ENCODE measurements around the gene ADAD2.

ADAD2 gene

GRCh38 chr16:84159007-84159406 lies 31.9 kb upstream of the ADAD2 start:
- H3K9ac ChIP-seq (ENCODE audit: low read length in 2 of 2) = no peak overlapping the region

GRCh38 chr16:84159800-84160199 lies 31.2 kb upstream of the ADAD2 start:
- Histone ChIP-seq H3K4me3 (ENCODE audit: low read length in 2 of 2) (no peak overlapping the region), H3K9ac (ENCODE audit: low read length in 2 of 2) (no peak overlapping the region), H3K4me1 (ENCODE audit: control insufficient read depth, insufficient read depth, low read length) (no peaks in the 10 kb centered on the region), H3K9me3 (ENCODE audit: control insufficient read depth in 2 of 2, low read length in 2 of 2) (no peaks in the 10 kb centered on the region), H3K27me3 (ENCODE audit: control insufficient read depth in 1 of 2, insufficient read depth in 2 of 2, low read length in 2 of 2) (peaks cover 12 to 13% of the 10 kb centered on the region in 2 donors), H3K36me3 (ENCODE audit: control insufficient read depth in 2 of 2, insufficient read depth in 2 of 2, low read length in 2 of 2) (no peaks in the 10 kb centered on the region), H3K27ac (ENCODE audit: low read length) (no peak overlapping the region)

More at GRCh38 chr16:84159007-84159406, 31.9 kb upstream of the ADAD2 start:
- H3K4me3 ChIP-seq (ENCODE audit: low read length in 2 of 2) = no peak overlapping the region
- H3K27ac ChIP-seq (ENCODE audit: low read length) = no peak overlapping the region
- no peaks in the 10 kb centered on the region for H3K9me3 ChIP-seq (ENCODE audit: control insufficient read depth in 2 of 2, low read length in 2 of 2)
- H3K27me3 ChIP-seq (ENCODE audit: control insufficient read depth in 1 of 2, insufficient read depth in 2 of 2, low read length in 2 of 2) = peaks cover 5 to 11% of the 10 kb centered on the region in 2 donors
- no peaks in the 10 kb centered on the region for H3K36me3 ChIP-seq (ENCODE audit: control insufficient read depth in 2 of 2, insufficient read depth in 2 of 2, low read length in 2 of 2)
- no peaks in the 10 kb centered on the region for H3K4me1 ChIP-seq (ENCODE audit: control insufficient read depth, insufficient read depth, low read length)

- Histone ChIP-seq H3K4me3 (ENCODE audit: low read length in 2 of 2) (no peak overlapping the region), H3K9ac (ENCODE audit: low read length in 2 of 2) (no peak overlapping the region), H3K36me3 (ENCODE audit: control insufficient read depth in 2 of 2, insufficient read depth in 2 of 2, low read length in 2 of 2) (no peaks in the 10 kb centered on the region), H3K27me3 (ENCODE audit: control insufficient read depth in 1 of 2, insufficient read depth in 2 of 2, low read length in 2 of 2) (peaks cover 12 to 13% of the 10 kb centered on the region in 2 donors), H3K4me1 (ENCODE audit: control insufficient read depth, insufficient read depth, low read length) (no peaks in the 10 kb centered on the region), H3K27ac (ENCODE audit: low read length) (no peak overlapping the region), H3K9me3 (ENCODE audit: control insufficient read depth in 2 of 2, low read length in 2 of 2) (no peaks in the 10 kb centered on the region)
Measured at GRCh38 chr16:84161037-84161436, 29.9 kb upstream of the ADAD2 start.

- Histone ChIP-seq H3K36me3 (ENCODE audit: control insufficient read depth in 2 of 2, insufficient read depth in 2 of 2, low read length in 2 of 2) (no peaks in the 10 kb centered on the region), H3K4me1 (ENCODE audit: control insufficient read depth, insufficient read depth, low read length) (no peaks in the 10 kb centered on the region), H3K4me3 (ENCODE audit: low read length in 2 of 2) (no peak overlapping the region), H3K27me3 (ENCODE audit: control insufficient read depth in 1 of 2, insufficient read depth in 2 of 2, low read length in 2 of 2) (peaks cover 11 to 13% of the 10 kb centered on the region in 2 donors), H3K9me3 (ENCODE audit: control insufficient read depth in 2 of 2, low read length in 2 of 2) (no peaks in the 10 kb centered on the region), H3K27ac (ENCODE audit: low read length) (no peak overlapping the region), H3K9ac (ENCODE audit: low read length in 2 of 2) (no peak overlapping the region)
Measured at GRCh38 chr16:84161801-84162200, 29.2 kb upstream of the ADAD2 start.

GRCh38 chr16:84165746-84166145 lies 25.2 kb upstream of the ADAD2 start:
- peaks cover 11 to 12% of the 10 kb centered on the region in 2 donors for H3K27me3 ChIP-seq (ENCODE audit: control insufficient read depth in 1 of 2, insufficient read depth in 2 of 2, low read length in 2 of 2)
- H3K9me3 ChIP-seq (ENCODE audit: control insufficient read depth in 2 of 2, low read length in 2 of 2) = no peaks in the 10 kb centered on the region
- H3K27ac ChIP-seq (ENCODE audit: low read length) = no peak overlapping the region
- H3K36me3 ChIP-seq (ENCODE audit: control insufficient read depth in 2 of 2, insufficient read depth in 2 of 2, low read length in 2 of 2) = no peaks in the 10 kb centered on the region
- H3K4me1 ChIP-seq (ENCODE audit: control insufficient read depth, insufficient read depth, low read length) = no peaks in the 10 kb centered on the region
- H3K4me3 ChIP-seq (ENCODE audit: low read length in 2 of 2) = no peak overlapping the region
- no peak overlapping the region for H3K9ac ChIP-seq (ENCODE audit: low read length in 2 of 2)

- H3K27ac ChIP-seq (ENCODE audit: low read length) = no peak overlapping the region
Measured at GRCh38 chr16:84166796-84167695, 23.9 kb upstream of the ADAD2 start.

GRCh38 chr16:84169765-84170310 lies 21.1 kb upstream of the ADAD2 start:
- H3K36me3 ChIP-seq (ENCODE audit: control insufficient read depth in 2 of 2, insufficient read depth in 2 of 2, low read length in 2 of 2) = no peaks in the 10 kb centered on the region
- H3K4me3 ChIP-seq (ENCODE audit: low read length in 2 of 2) = no peak overlapping the region
- no peak overlapping the region for H3K9ac ChIP-seq (ENCODE audit: low read length in 2 of 2)
- no peaks in the 10 kb centered on the region for H3K4me1 ChIP-seq (ENCODE audit: control insufficient read depth, insufficient read depth, low read length)
- no peak overlapping the region for H3K27ac ChIP-seq (ENCODE audit: low read length)
- H3K9me3 ChIP-seq (ENCODE audit: control insufficient read depth in 2 of 2, low read length in 2 of 2) = no peaks in the 10 kb centered on the region
- H3K27me3 ChIP-seq (ENCODE audit: control insufficient read depth in 1 of 2, insufficient read depth in 2 of 2, low read length in 2 of 2) = peaks cover 3 to 4% of the 10 kb centered on the region in 2 donors

More at GRCh38 chr16:84166796-84167695, 23.9 kb upstream of the ADAD2 start:
- Histone ChIP-seq H3K36me3 (ENCODE audit: control insufficient read depth in 2 of 2, insufficient read depth in 2 of 2, low read length in 2 of 2) (no peaks in the 10 kb centered on the region), H3K27me3 (ENCODE audit: control insufficient read depth in 1 of 2, insufficient read depth in 2 of 2, low read length in 2 of 2) (peaks cover 6 to 12% of the 10 kb centered on the region in 2 donors), H3K4me1 (ENCODE audit: control insufficient read depth, insufficient read depth, low read length) (no peaks in the 10 kb centered on the region), H3K9me3 (ENCODE audit: control insufficient read depth in 2 of 2, low read length in 2 of 2) (no peaks in the 10 kb centered on the region), H3K9ac (ENCODE audit: low read length in 2 of 2) (no peak overlapping the region), H3K4me3 (ENCODE audit: low read length in 2 of 2) (no peak overlapping the region)

- no peak overlapping the region for H3K9ac ChIP-seq (ENCODE audit: low read length in 2 of 2)
- H3K4me1 ChIP-seq (ENCODE audit: control insufficient read depth, insufficient read depth, low read length) = peaks cover 28% of the 10 kb centered on the region
- no peak overlapping the region for H3K27ac ChIP-seq (ENCODE audit: low read length)
- H3K27me3 ChIP-seq (ENCODE audit: control insufficient read depth in 1 of 2, insufficient read depth in 2 of 2, low read length in 2 of 2) = no peaks in the 10 kb centered on the region
- peaks cover 0 to 2% of the 10 kb centered on the region in 2 donors for H3K36me3 ChIP-seq (ENCODE audit: control insufficient read depth in 2 of 2, insufficient read depth in 2 of 2, low read length in 2 of 2)
- no peak overlapping the region for H3K4me3 ChIP-seq (ENCODE audit: low read length in 2 of 2)
- no peaks in the 10 kb centered on the region for H3K9me3 ChIP-seq (ENCODE audit: control insufficient read depth in 2 of 2, low read length in 2 of 2)
Measured at GRCh38 chr16:84174396-84174795, 16.6 kb upstream of the ADAD2 start.

GRCh38 chr16:84175350-84176081 lies 15.4 kb upstream of the ADAD2 start:
- H3K4me1 ChIP-seq (ENCODE audit: control insufficient read depth, insufficient read depth, low read length) = peaks cover 28% of the 10 kb centered on the region
- peaks cover 1 to 2% of the 10 kb centered on the region in 2 donors for H3K36me3 ChIP-seq (ENCODE audit: control insufficient read depth in 2 of 2, insufficient read depth in 2 of 2, low read length in 2 of 2)
- no peak overlapping the region for H3K4me3 ChIP-seq (ENCODE audit: low read length in 2 of 2)
- no peaks in the 10 kb centered on the region for H3K27me3 ChIP-seq (ENCODE audit: control insufficient read depth in 1 of 2, insufficient read depth in 2 of 2, low read length in 2 of 2)
- H3K9me3 ChIP-seq (ENCODE audit: control insufficient read depth in 2 of 2, low read length in 2 of 2) = no peaks in the 10 kb centered on the region
- H3K9ac ChIP-seq (ENCODE audit: low read length in 2 of 2) = no peak overlapping the region
- no peak overlapping the region for H3K27ac ChIP-seq (ENCODE audit: low read length)

GRCh38 chr16:84176192-84177053 lies 14.5 kb upstream of the ADAD2 start:
- H3K4me3 ChIP-seq (ENCODE audit: low read length in 2 of 2) = no peak overlapping the region
- H3K36me3 ChIP-seq (ENCODE audit: control insufficient read depth in 2 of 2, insufficient read depth in 2 of 2, low read length in 2 of 2) = peaks cover 5 to 6% of the 10 kb centered on the region in 2 donors
- H3K4me1 ChIP-seq (ENCODE audit: control insufficient read depth, insufficient read depth, low read length) = peaks cover 28% of the 10 kb centered on the region
- peak overlapping the region in 1 of 2 donors; percentile 51 for H3K9ac ChIP-seq (ENCODE audit: low read length in 2 of 2)
- peak overlapping the region; percentile 31 for H3K27ac ChIP-seq (ENCODE audit: low read length)
- H3K27me3 ChIP-seq (ENCODE audit: control insufficient read depth in 1 of 2, insufficient read depth in 2 of 2, low read length in 2 of 2) = no peaks in the 10 kb centered on the region
- H3K9me3 ChIP-seq (ENCODE audit: control insufficient read depth in 2 of 2, low read length in 2 of 2) = no peaks in the 10 kb centered on the region

All from stomach smooth muscle (tissue), 2 donors.